Esophagus squamous epithelium (tissue), 4 donors: ENCODE data around the gene BIRC2.

Source experiments
- CTCF ChIP-seq, 6 experiments: fragments of 450-650 bp in 4 of 6; fragments of 200-600 bp in 2 of 6; sonication (generic) in 2 of 6; IDR thresholded peaks; one replicate each; pipeline ENCODE4 v1.5.1; 2016 to 2019; ENCODE audit warnings: antibody characterized with exemption in 6 of 6, mild to moderate bottlenecking in 4 of 6, moderate library complexity in 4 of 6
- POLR2A ChIP-seq, 4 donors: fragments of 450-650 bp; IDR thresholded peaks; one replicate each; pipeline ENCODE4 v1.6.1; 2017; ENCODE audit warnings: antibody characterized with exemption in 4 of 4, mild to moderate bottlenecking in 4 of 4, moderate library complexity in 3 of 4

- no peak for TF ChIP-seq CTCF (IDR thresholded peaks at IDR 0.05)
- TF ChIP-seq POLR2A (IDR thresholded peaks at IDR 0.05), result no peak
Measured at GRCh38 chr11:102410382-102410784, 63.4 kb downstream of the BIRC2 start.
